Osteocyte (in vitro differentiated cells): Measurements from ENCODE around the gene UBR1. TPM values are rescaled to one million over a fixed set of nuclear protein-coding genes. Genes with fewer than 3 reads are reported as not detected.

Experiments
- DNase-seq: peaks from one replicate; pipeline ENCODE4 v3.0.0; 2021; ENCODE audit warnings: mixed read lengths; ENCODE audit not compliant: unreplicated experiment; ENCODE audit errors: extremely low spot score
- H3K27ac Mint-ChIP-seq: one replicate; pipeline ENCODE4 v1.8.0; 2021; ENCODE audit warnings: mild to moderate bottlenecking, mixed read lengths; ENCODE audit not compliant: unreplicated experiment
- H3K27me3 Mint-ChIP-seq: one replicate; pipeline ENCODE4 v1.8.0; 2021; ENCODE audit warnings: mixed read lengths; ENCODE audit not compliant: unreplicated experiment
- H3K36me3 Mint-ChIP-seq: one replicate; pipeline ENCODE4 v1.8.0; 2021; ENCODE audit warnings: mixed read lengths; ENCODE audit not compliant: unreplicated experiment
- H3K4me1 Mint-ChIP-seq: one replicate; pipeline ENCODE4 v1.8.0; 2021; ENCODE audit warnings: mixed read lengths; ENCODE audit not compliant: unreplicated experiment
- H3K4me3 Mint-ChIP-seq: one replicate; pipeline ENCODE4 v1.8.0; 2021; ENCODE audit warnings: mild to moderate bottlenecking, moderate library complexity, mixed read lengths; ENCODE audit not compliant: unreplicated experiment
- H3K9me3 Mint-ChIP-seq: one replicate; pipeline ENCODE4 v1.8.0; 2021; ENCODE audit warnings: mixed read lengths; ENCODE audit not compliant: unreplicated experiment
- total RNA-seq: library from RNA; stranded (reverse); gene quantifications from 2 replicates; pipeline ENCODE4 v1.2.1, GENCODE V29; 2021
- TF ChIP-seq, protein P1 (sequence below): fragments of 200-600 bp; sonication (generic); IDR thresholded peaks from 2 replicates; pipeline ENCODE4 v1.5.0; 2021; ENCODE audit warnings: antibody characterized with exemption, mild to moderate bottlenecking, moderate library complexity

Gene UBR1
- total RNA-seq, 1 donor from 2014 or later: 31.4 TPM

DNA sequence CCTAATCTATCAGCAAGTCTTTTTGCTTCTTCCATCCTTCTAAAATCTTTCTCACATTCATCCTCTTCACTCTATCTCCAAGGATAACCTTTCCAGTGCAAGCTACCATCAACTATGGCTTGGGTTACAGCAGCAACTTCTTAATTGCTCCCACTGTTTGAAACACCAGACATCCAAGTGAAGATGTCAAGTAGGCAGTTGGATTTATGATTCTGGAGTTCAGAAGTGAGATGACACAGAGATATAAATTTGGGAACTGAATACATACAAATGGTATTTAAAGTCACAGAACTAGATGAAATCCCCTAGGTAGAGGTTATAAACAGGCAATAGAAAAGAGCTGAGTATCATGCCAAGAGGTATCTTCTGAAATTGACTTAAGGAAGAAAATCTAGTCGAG is 3.7 kb downstream of the UBR1 start:
- Mint-ChIP-seq H3K36me3 (peaks cover 28% of the 10 kb centered on the region), H3K9me3 (no peaks in the 10 kb centered on the region), H3K27ac (no peak overlapping the region), H3K27me3 (no peaks in the 10 kb centered on the region), H3K4me1 (peaks cover 25% of the 10 kb centered on the region), H3K4me3 (no peak overlapping the region)
- TF ChIP-seq, protein P1, sequence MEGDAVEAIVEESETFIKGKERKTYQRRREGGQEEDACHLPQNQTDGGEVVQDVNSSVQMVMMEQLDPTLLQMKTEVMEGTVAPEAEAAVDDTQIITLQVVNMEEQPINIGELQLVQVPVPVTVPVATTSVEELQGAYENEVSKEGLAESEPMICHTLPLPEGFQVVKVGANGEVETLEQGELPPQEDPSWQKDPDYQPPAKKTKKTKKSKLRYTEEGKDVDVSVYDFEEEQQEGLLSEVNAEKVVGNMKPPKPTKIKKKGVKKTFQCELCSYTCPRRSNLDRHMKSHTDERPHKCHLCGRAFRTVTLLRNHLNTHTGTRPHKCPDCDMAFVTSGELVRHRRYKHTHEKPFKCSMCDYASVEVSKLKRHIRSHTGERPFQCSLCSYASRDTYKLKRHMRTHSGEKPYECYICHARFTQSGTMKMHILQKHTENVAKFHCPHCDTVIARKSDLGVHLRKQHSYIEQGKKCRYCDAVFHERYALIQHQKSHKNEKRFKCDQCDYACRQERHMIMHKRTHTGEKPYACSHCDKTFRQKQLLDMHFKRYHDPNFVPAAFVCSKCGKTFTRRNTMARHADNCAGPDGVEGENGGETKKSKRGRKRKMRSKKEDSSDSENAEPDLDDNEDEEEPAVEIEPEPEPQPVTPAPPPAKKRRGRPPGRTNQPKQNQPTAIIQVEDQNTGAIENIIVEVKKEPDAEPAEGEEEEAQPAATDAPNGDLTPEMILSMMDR: no peak
- DNase-seq: no peak

DNA sequence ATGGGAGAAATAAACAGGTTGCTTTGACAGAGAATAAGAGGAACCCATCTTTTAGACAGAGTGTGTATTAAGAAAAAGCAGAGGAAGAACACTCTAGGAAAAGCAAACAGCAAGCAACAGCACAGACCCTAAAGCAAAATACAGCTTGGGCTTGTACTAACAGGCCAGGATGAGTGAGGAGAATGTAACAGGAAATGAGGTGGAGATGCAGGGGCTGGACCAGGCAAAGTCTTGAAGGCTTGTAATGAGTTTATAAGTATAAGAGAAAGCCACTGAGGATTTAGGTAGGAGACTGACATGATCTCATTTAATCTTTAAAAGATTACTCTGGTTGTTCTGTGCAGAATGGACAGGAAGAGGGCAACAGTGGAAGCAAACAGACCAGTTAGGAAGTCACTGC is 4.9 kb downstream of the UBR1 start:
- no peak overlapping the region for H3K4me3 Mint-ChIP-seq
- H3K27me3 Mint-ChIP-seq: no peaks in the 10 kb centered on the region
- DNase-seq: no peak

DNA sequence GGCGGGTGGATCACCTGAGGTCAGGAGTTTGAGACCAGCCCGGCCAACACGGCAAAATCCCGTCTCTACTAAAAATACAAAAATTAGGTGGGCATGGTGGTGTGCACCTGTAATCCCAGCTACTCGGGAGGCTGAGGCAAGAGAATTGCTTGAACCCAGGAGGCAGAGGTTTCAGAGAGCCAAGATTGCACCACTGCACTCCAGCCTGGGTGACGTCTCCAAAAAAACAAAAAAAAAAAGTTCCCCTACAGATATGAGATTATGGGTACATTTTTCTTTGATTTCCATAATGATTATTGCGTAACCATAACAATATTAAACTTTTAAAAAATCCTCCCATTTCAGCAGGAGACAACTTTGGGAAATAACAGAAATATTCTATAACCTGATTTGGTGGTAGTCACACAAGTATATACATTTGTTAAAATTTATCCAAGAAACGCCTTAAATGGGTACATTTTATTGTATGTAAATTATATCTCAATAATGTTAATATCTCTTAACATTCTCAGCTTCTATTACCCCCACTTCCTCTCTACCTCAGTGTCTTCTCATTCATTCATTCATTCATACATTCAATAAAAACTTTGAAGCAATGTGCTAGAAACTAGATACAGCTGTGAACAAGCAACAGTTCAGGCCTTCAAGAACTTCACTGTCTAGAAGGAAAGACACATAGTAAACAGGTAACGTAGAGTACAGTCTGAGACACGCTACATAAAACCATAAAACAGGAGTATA is 6.6 kb downstream of the UBR1 start:
- Mint-ChIP-seq H3K27me3 (no peaks in the 10 kb centered on the region), H3K4me3 (no peak overlapping the region), H3K4me1 (peaks cover 20% of the 10 kb centered on the region), H3K27ac (no peak overlapping the region), H3K9me3 (no peaks in the 10 kb centered on the region), H3K36me3 (peaks cover 45% of the 10 kb centered on the region)
- DNase-seq: no peak
- TF ChIP-seq, protein P1: no peak

More for the DNA sequence above, 4.9 kb downstream of the UBR1 start:
- H3K27ac Mint-ChIP-seq: no peak overlapping the region
- no peaks in the 10 kb centered on the region for H3K9me3 Mint-ChIP-seq
- H3K4me1 Mint-ChIP-seq: peaks cover 22% of the 10 kb centered on the region
- TF ChIP-seq, protein P1: no peak
- H3K36me3 Mint-ChIP-seq: peaks cover 34% of the 10 kb centered on the region

DNA sequence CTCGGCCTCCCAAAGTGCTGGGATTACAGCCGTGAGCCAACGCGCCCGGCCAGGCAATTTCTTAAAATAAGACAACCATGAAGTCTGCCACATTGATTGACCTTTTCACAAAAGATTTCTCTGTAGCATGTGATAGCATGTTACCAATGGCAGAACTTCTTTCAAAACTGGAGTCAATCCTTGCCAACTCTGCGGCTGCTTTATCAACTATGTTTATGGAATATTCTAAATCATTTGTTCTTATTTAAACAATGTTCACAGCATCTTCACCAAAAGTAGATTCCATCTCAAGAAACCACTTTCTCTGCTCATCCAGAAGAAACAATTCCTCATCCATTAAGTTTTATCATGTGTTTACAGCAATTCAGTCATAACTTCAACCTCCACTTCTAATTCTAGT is 9.4 kb downstream of the UBR1 start:
- no peak overlapping the region for H3K4me3 Mint-ChIP-seq
- H3K4me1 Mint-ChIP-seq: peaks cover 30% of the 10 kb centered on the region
- peaks cover 42% of the 10 kb centered on the region for H3K36me3 Mint-ChIP-seq
- DNase-seq: no peak
- TF ChIP-seq, protein P1: no peak
- no peaks in the 10 kb centered on the region for H3K27me3 Mint-ChIP-seq
- H3K27ac Mint-ChIP-seq: no peak overlapping the region
- H3K9me3 Mint-ChIP-seq: no peaks in the 10 kb centered on the region

DNA sequence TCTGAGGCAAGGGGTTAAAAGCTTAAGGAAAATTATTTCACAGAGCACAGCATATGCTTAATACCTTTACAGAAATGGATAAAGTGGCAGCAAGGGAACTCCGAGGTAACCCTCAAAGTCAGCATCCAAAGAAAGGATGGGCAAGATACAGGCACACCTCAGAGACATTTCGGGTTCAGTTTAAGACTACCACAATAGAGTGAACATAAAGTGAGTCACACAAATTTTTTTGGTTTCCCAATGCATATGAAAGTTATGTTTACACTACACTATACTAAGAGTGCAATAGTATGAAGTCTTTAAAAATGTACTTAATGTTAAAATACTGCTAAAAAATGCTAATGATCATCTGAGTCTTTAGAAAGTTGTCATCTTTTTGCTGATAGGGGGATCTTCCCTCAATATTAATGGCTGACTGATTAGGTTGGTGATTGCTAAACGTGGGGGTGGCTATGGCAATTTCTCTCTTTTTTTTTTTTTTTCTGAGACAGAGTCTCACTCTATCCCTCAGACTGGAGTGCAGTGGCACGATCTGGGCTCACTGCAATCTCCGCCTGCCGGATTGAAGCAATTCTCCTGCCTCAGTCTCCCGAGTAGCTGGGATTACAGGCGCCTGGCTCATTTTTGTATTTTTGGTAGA is 10.0 kb downstream of the UBR1 start:
- H3K27me3 Mint-ChIP-seq: no peaks in the 10 kb centered on the region
- TF ChIP-seq, protein P1: no peak
- DNase-seq: no peak
- H3K4me1 Mint-ChIP-seq: peaks cover 30% of the 10 kb centered on the region
- no peak overlapping the region for H3K4me3 Mint-ChIP-seq
- no peak overlapping the region for H3K27ac Mint-ChIP-seq
- peaks cover 36% of the 10 kb centered on the region for H3K36me3 Mint-ChIP-seq
- H3K9me3 Mint-ChIP-seq: no peaks in the 10 kb centered on the region
